ENCODE results near the gene SPDYE1. TPM values are rescaled to one million over a fixed set of nuclear protein-coding genes. Genes with fewer than 3 reads are reported as not detected.

SPDYE1 gene
- total RNA-seq, 5 donors from 2014 or later (not counting 1 experiment from before 2014, with no cell fraction given): not detected

GRCh38 chr7:44057181-44057848 is 59.6 kb downstream of the SPDYE1 start:
- 97% methylated on average over 10 of the region's 11 CpGs for WGBS (ENCODE audit: insufficient coverage)
- POLR2A ChIA-PET: interaction anchor here in 1 of 2 donors (0.6 kb wide), 1 partner anchor 15 kb away, joined by 3 read pairs; no protein-coding TSS in a partner anchor

GRCh38 chr7:44057849-44058758 is 60.4 kb downstream of the SPDYE1 start:
- H3K4me3 ChIP-seq (ENCODE audit: control insufficient read depth in 1 of 2, extremely low read depth in 1 of 2, low read length in 1 of 2): no peak overlapping the region
- H3K36me3 ChIP-seq (ENCODE audit: control insufficient read depth in 2 of 2, extremely low read depth in 1 of 2, insufficient read depth in 1 of 2, low read length in 1 of 2): peaks cover 20 to 82% of the 10 kb centered on the region in 2 donors
- H3K27me3 ChIP-seq (replicated peaks in 1 of 2; ENCODE audit: control insufficient read depth in 2 of 2, extremely low read depth in 1 of 2, insufficient read depth in 2 of 2, low read length in 1 of 2): no peaks in the 10 kb centered on the region
- 94% methylated on average over 29 of the region's 30 CpGs for WGBS (ENCODE audit: insufficient coverage)
- H3K4me3 Mint-ChIP-seq: peak overlapping the region in 1 of 3 donors; percentile 20
- H3K27ac Mint-ChIP-seq: peak overlapping the region; percentile 66 to 81
- no peak overlapping the region for H3K27ac ChIP-seq (ENCODE audit: low read length)
- ChIA-PET CTCF (no interaction called here), POLR2A (no interaction called here)
- no peaks in the 10 kb centered on the region for H3K9me3 Mint-ChIP-seq
- no peaks in the 10 kb centered on the region for H3K9me3 ChIP-seq
- peaks cover 27 to 29% (median 29%) of the 10 kb centered on the region in 3 donors for H3K4me1 Mint-ChIP-seq
- DNase-seq: no peak
- peaks cover 0 to 35% of the 10 kb centered on the region in 2 experiments for H3K4me1 ChIP-seq (ENCODE audit: control insufficient read depth in 1 of 2, extremely low read depth in 1 of 2, insufficient read depth in 2 of 2, low read length in 2 of 2)
- H3K36me3 Mint-ChIP-seq: peaks cover 46% of the 10 kb centered on the region
- no peak for ATAC-seq (replicated peaks in 1 of 4)
- no peaks in the 10 kb centered on the region for H3K27me3 Mint-ChIP-seq

More at GRCh38 chr7:44057181-44057848, 59.6 kb downstream of the SPDYE1 start:
- Histone ChIP-seq H3K27me3 (replicated peaks in 1 of 2; ENCODE audit: control insufficient read depth in 2 of 2, extremely low read depth in 1 of 2, insufficient read depth in 2 of 2, low read length in 1 of 2) (no peaks in the 10 kb centered on the region), H3K4me1 (ENCODE audit: control insufficient read depth in 1 of 2, extremely low read depth in 1 of 2, insufficient read depth in 2 of 2, low read length in 2 of 2) (peaks cover 0 to 42% of the 10 kb centered on the region in 2 experiments), H3K36me3 (ENCODE audit: control insufficient read depth in 2 of 2, extremely low read depth in 1 of 2, insufficient read depth in 1 of 2, low read length in 1 of 2) (peaks cover 20 to 89% of the 10 kb centered on the region in 2 donors), H3K9me3 (no peaks in the 10 kb centered on the region), H3K4me3 (ENCODE audit: control insufficient read depth in 1 of 2, extremely low read depth in 1 of 2, low read length in 1 of 2) (no peak overlapping the region), H3K27ac (ENCODE audit: low read length) (no peak overlapping the region)
- ATAC-seq (replicated peaks in 1 of 4) (no peak), DNase-seq (no peak)
- Mint-ChIP-seq H3K9me3 (no peaks in the 10 kb centered on the region), H3K4me1 (peaks cover 35 to 36% (median 35%) of the 10 kb centered on the region in 3 donors), H3K36me3 (peaks cover 51% of the 10 kb centered on the region), H3K4me3 (peak overlapping the region in 1 of 3 donors; percentile 12), H3K27ac (no peak overlapping the region), H3K27me3 (no peaks in the 10 kb centered on the region)
- CTCF ChIA-PET: no interaction called here

GRCh38 chr7:44058759-44059218 is 61.1 kb downstream of the SPDYE1 start:
- Histone ChIP-seq H3K27me3 (replicated peaks in 1 of 2; ENCODE audit: control insufficient read depth in 2 of 2, extremely low read depth in 1 of 2, insufficient read depth in 2 of 2, low read length in 1 of 2) (no peaks in the 10 kb centered on the region), H3K4me1 (ENCODE audit: control insufficient read depth in 1 of 2, extremely low read depth in 1 of 2, insufficient read depth in 2 of 2, low read length in 2 of 2) (peaks cover 0 to 35% of the 10 kb centered on the region in 2 experiments), H3K4me3 (ENCODE audit: control insufficient read depth in 1 of 2, extremely low read depth in 1 of 2, low read length in 1 of 2) (no peak overlapping the region), H3K27ac (ENCODE audit: low read length) (no peak overlapping the region), H3K9me3 (no peaks in the 10 kb centered on the region), H3K36me3 (ENCODE audit: control insufficient read depth in 2 of 2, extremely low read depth in 1 of 2, insufficient read depth in 1 of 2, low read length in 1 of 2) (peaks cover 20 to 78% of the 10 kb centered on the region in 2 donors)
- H3K36me3 Mint-ChIP-seq: peaks cover 46% of the 10 kb centered on the region
- peak overlapping the region in 1 of 3 donors; percentile 20 for H3K4me3 Mint-ChIP-seq
- ChIA-PET POLR2A (no interaction called here), CTCF (no interaction called here)
- H3K27ac Mint-ChIP-seq: peak overlapping the region; percentile 44 to 81
- no peaks in the 10 kb centered on the region for H3K9me3 Mint-ChIP-seq
- WGBS (ENCODE audit: insufficient coverage): 79% methylated on average over 2 of the region's 7 CpGs
- H3K4me1 Mint-ChIP-seq: peaks cover 27 to 29% (median 28%) of the 10 kb centered on the region in 3 donors
- ATAC-seq (replicated peaks in 1 of 4): no peak
- H3K27me3 Mint-ChIP-seq: no peaks in the 10 kb centered on the region
- DNase-seq: no peak

GRCh38 chr7:44059219-44060090 is 61.8 kb downstream of the SPDYE1 start:
- Mint-ChIP-seq H3K4me3 (peak overlapping the region in 1 of 3 donors; percentile 17), H3K4me1 (peaks cover 27 to 31% (median 28%) of the 10 kb centered on the region in 3 donors), H3K36me3 (peaks cover 46% of the 10 kb centered on the region), H3K27ac (peak overlapping the region; percentile 5 to 34), H3K27me3 (no peaks in the 10 kb centered on the region), H3K9me3 (no peaks in the 10 kb centered on the region)
- WGBS (ENCODE audit: insufficient coverage): 68% methylated on average over 13 of the region's 14 CpGs
- H3K27me3 ChIP-seq (replicated peaks in 1 of 2; ENCODE audit: control insufficient read depth in 2 of 2, extremely low read depth in 1 of 2, insufficient read depth in 2 of 2, low read length in 1 of 2): no peaks in the 10 kb centered on the region
- H3K27ac ChIP-seq (ENCODE audit: low read length): no peak overlapping the region
- ChIA-PET POLR2A (no interaction called here), CTCF (no interaction called here)
- no peak overlapping the region for H3K4me3 ChIP-seq (ENCODE audit: control insufficient read depth in 1 of 2, extremely low read depth in 1 of 2, low read length in 1 of 2)
- DNase-seq (peak in 5 of 35 experiments; percentile 1 to 49 (median 22)), ATAC-seq (replicated peaks in 1 of 4) (peak in 3 of 4 experiments; percentile 31 to 73 (median 42))
- peaks cover 20 to 72% of the 10 kb centered on the region in 2 donors for H3K36me3 ChIP-seq (ENCODE audit: control insufficient read depth in 2 of 2, extremely low read depth in 1 of 2, insufficient read depth in 1 of 2, low read length in 1 of 2)
- H3K4me1 ChIP-seq (ENCODE audit: control insufficient read depth in 1 of 2, extremely low read depth in 1 of 2, insufficient read depth in 2 of 2, low read length in 2 of 2): peaks cover 0 to 37% of the 10 kb centered on the region in 2 experiments
- no peaks in the 10 kb centered on the region for H3K9me3 ChIP-seq

Other genes with a start within 250 kb of the SPDYE1 start
- 10 to 100 TPM; 14.1 to 21.3 (median 17.3) TPM for gene BLVRA, start 239.2 kb upstream of the SPDYE1 start, total RNA-seq
- 10 to 100 TPM; 44.6 to 71.6 (median 58.4) TPM for gene MRPS24, start 128.4 kb upstream of the SPDYE1 start, total RNA-seq
- gene URGCP, start 91.3 kb upstream of the SPDYE1 start, total RNA-seq: 10 to 100 TPM; 22.3 to 35.2 (median 33.6) TPM
- gene UBE2D4, start 71.5 kb upstream of the SPDYE1 start, total RNA-seq: 10 to 100 TPM in 3 of 5 donors, 1 to 10 TPM in 2; 6.7 to 12.8 (median 10.4) TPM
- 100 to 1,000 TPM; 101 to 188 (median 156) TPM for gene DBNL, start 46.8 kb downstream of the SPDYE1 start, total RNA-seq
- gene PGAM2, start 67.7 kb downstream of the SPDYE1 start, total RNA-seq: 1 to 10 TPM; 1.1 to 2.9 (median 1.7) TPM
- 10 to 100 TPM; 39.5 to 81.9 (median 70.7) TPM for gene POLM, start 84.6 kb downstream of the SPDYE1 start, total RNA-seq
- 10 to 100 TPM; 18.1 to 28.4 (median 23.1) TPM for gene AEBP1, start 106.4 kb downstream of the SPDYE1 start, total RNA-seq
- gene POLD2, start 125.7 kb downstream of the SPDYE1 start, total RNA-seq: 10 to 100 TPM; 53.4 to 85.1 (median 72.6) TPM
- not detected for gene MYL7, start 143.4 kb downstream of the SPDYE1 start, total RNA-seq
- gene GCK, start 191.5 kb downstream of the SPDYE1 start, total RNA-seq: under 1 TPM in 4 of 5 donors, not detected in 1; 0.28 to 0.82 (median 0.43) TPM
- 10 to 100 TPM; 55.1 to 74.3 (median 60.2) TPM for gene YKT6, start 203.1 kb downstream of the SPDYE1 start, total RNA-seq

Measured in T-cell (primary cell).